ENCODE data around the gene ZNF750.

DNA sequence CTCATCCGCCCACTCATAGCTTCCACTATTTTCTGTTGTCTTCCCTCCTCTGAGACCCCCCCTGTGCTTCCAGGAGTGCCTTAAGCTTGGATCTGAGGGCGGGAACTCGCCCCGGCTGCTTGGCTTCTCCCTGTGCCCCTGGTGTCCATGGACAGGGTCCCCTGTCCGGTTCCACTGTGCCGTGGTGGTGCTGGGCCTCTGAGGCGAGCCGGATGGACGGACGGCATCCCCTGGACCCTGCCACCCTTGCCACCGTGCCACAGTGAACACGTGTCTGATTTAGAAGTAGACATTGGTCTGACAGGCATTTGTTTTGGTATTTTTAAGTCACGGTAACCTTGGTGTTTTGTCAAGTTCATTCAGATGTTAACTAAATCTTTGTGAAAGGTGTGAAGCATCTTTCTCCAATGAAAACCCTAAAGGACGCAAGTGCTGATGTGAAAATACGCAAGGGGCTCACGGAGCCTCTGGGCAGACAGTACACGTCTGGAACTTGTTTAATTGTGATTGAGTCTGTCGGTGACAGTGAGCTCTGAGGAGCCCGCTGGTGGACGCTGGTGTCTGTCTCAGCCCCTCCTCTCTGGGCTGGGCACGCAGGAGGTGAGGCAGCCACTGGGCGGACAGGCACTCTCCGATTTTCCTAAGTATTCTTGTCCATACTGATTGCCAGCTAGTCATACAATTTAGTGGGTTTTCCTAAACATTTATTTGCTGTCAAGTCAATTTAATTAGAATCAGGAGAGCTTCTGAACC, 26.3 kb downstream of the ZNF750 start:
- TF ChIP-seq CTCF (IDR thresholded peaks at IDR 0.05; ENCODE audit: low read length) (no peak), EZH2 (optimal IDR thresholded peaks at IDR 0.05; ENCODE audit: low read depth, low read length) (no peak), EZH2phosphoT487 (IDR thresholded peaks at IDR 0.05; ENCODE audit: low read length) (no peak)

Data from MM.1S (cell line).